ENCODE data around the gene LSM3. TPM values are rescaled to one million over a fixed set of nuclear protein-coding genes. Genes with fewer than 3 reads are reported as not detected.

The LSM3 gene
- total and polyA plus RNA-seq, 2 of the 4 experiments (the other 2 are of a cell fraction), result 3.4 to 11.5 TPM

DNA sequence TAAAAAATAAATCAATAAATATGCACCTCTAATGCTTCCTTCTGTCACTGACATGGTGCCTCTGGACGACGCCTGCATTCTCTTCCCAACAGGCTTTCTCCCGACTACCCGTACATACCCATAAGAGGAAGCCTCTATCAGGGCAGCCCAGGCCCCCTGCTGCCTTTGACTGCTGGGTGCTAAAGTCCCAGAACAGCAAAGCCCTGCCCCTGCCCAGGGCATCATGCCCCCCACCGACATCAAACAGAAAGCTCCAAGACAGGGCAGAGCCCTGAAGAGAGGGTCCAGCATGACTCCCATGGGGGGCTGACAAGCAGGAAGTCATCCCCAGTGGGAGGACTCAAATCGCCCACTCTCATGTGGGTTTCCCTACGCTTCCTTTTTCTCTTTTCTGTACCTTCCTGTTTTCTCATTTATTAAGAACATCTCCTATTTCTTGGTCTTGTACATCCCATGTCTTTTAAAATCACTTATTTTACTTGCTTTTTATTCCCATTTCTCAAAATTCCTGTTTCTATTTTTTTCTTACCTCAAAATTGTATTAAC lies 23.6 kb upstream of the LSM3 start:
- DNase-seq (no peak), ATAC-seq (ENCODE audit: low read depth) (no peak)
- H3K27ac ChIP-seq (ENCODE audit: insufficient read depth, low read length), result no peak overlapping the region
- H3K9me3 ChIP-seq (ENCODE audit: control insufficient read depth, insufficient read depth, low read length), result no peaks in the 10 kb centered on the region
- no peak overlapping the region for H3K4me2 ChIP-seq (ENCODE audit: low read depth, low read length)
- no peak overlapping the region for H3K18ac ChIP-seq (ENCODE audit: low read depth, low read length)
- no TSS peak for BruUV-seq (replicated peaks)
- no peak overlapping the region for H4K8ac ChIP-seq (ENCODE audit: low read depth in 2 of 2, low read length in 2 of 2)
- CTCF ChIA-PET, result no interaction called here
- in situ Hi-C loops (cut with MboI; ENCODE audit: low sequenced_read_pairs) (no loop called here), intact Hi-C loops (cut with micrococcal nuclease) (no loop called here), dilution Hi-C loops (cut with HindIII; ENCODE audit: low sequenced_read_pairs, unreplicated experiment) (no loop called here)
- WGBS, 2 experiments (ENCODE audit: extremely low coverage in 2 of 2, insufficient read length in 1 of 2), result 86% methylated on average over 7 of the region's 7 CpGs; no CpG with 5 or more reads in 1 of the 2 experiments
- H2BK15ac ChIP-seq (ENCODE audit: low read depth, low read length), result no peak overlapping the region
- H3K79me1 ChIP-seq (ENCODE audit: low read depth in 1 of 2, low read length in 2 of 2), result peaks cover 25 to 35% of the 10 kb centered on the region in 2 experiments
- no peaks in the 10 kb centered on the region for H3K27me3 ChIP-seq (ENCODE audit: control insufficient read depth, insufficient read depth, low read length)
- H4K91ac ChIP-seq (ENCODE audit: insufficient read depth, low read depth, low read length), result no peak overlapping the region
- no peak overlapping the region for H3K14ac ChIP-seq (replicated peaks; ENCODE audit: low read depth, low read length)
- H3K23ac ChIP-seq (ENCODE audit: low read depth, low read length), result no peak overlapping the region
- no peak overlapping the region for H3K4ac ChIP-seq (ENCODE audit: low read depth, low read length)
- no peak overlapping the region for H3K9ac ChIP-seq (ENCODE audit: low read depth, low read length)
- H3K4me1 ChIP-seq (ENCODE audit: control insufficient read depth, insufficient read depth, low read length), result no peaks in the 10 kb centered on the region
- TF ChIP-seq POLR2A (IDR thresholded peaks at IDR 0.05; ENCODE audit: low read depth, low read length) (no peak), CHD1 (IDR thresholded peaks at IDR 0.05; ENCODE audit: low read depth, low read length) (no peak), MAFK (IDR thresholded peaks at IDR 0.05; ENCODE audit: low read depth, low read length) (no peak), RAD21 (IDR thresholded peaks at IDR 0.05; ENCODE audit: low read length) (no peak), SMC3 (IDR thresholded peaks at IDR 0.05; ENCODE audit: low read depth, low read length) (no peak), MAZ (IDR thresholded peaks at IDR 0.05; ENCODE audit: borderline replicate concordance, low read depth, low read length) (no peak), MXI1 (IDR thresholded peaks at IDR 0.05; ENCODE audit: borderline replicate concordance, low read depth, low read length) (no peak)
- TF ChIP-seq, protein P1, sequence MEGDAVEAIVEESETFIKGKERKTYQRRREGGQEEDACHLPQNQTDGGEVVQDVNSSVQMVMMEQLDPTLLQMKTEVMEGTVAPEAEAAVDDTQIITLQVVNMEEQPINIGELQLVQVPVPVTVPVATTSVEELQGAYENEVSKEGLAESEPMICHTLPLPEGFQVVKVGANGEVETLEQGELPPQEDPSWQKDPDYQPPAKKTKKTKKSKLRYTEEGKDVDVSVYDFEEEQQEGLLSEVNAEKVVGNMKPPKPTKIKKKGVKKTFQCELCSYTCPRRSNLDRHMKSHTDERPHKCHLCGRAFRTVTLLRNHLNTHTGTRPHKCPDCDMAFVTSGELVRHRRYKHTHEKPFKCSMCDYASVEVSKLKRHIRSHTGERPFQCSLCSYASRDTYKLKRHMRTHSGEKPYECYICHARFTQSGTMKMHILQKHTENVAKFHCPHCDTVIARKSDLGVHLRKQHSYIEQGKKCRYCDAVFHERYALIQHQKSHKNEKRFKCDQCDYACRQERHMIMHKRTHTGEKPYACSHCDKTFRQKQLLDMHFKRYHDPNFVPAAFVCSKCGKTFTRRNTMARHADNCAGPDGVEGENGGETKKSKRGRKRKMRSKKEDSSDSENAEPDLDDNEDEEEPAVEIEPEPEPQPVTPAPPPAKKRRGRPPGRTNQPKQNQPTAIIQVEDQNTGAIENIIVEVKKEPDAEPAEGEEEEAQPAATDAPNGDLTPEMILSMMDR (conservative IDR thresholded peaks at IDR 0.05; ENCODE audit: low read depth, low read length), result no peak
- TF ChIP-seq, protein P2, sequence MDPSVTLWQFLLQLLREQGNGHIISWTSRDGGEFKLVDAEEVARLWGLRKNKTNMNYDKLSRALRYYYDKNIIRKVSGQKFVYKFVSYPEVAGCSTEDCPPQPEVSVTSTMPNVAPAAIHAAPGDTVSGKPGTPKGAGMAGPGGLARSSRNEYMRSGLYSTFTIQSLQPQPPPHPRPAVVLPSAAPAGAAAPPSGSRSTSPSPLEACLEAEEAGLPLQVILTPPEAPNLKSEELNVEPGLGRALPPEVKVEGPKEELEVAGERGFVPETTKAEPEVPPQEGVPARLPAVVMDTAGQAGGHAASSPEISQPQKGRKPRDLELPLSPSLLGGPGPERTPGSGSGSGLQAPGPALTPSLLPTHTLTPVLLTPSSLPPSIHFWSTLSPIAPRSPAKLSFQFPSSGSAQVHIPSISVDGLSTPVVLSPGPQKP (IDR thresholded peaks at IDR 0.05; ENCODE audit: borderline replicate concordance, low read depth, low read length), result no peak
- TF ChIP-seq, protein P3, sequence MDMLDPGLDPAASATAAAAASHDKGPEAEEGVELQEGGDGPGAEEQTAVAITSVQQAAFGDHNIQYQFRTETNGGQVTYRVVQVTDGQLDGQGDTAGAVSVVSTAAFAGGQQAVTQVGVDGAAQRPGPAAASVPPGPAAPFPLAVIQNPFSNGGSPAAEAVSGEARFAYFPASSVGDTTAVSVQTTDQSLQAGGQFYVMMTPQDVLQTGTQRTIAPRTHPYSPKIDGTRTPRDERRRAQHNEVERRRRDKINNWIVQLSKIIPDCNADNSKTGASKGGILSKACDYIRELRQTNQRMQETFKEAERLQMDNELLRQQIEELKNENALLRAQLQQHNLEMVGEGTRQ (IDR thresholded peaks at IDR 0.05; ENCODE audit: low read depth, low read length), result no peak
- no peak overlapping the region for H2BK120ac ChIP-seq (ENCODE audit: low read depth, low read length)
- POLR2A ChIA-PET (ENCODE audit: unreplicated experiment), result no interaction called here
- no peak overlapping the region for H2BK5ac ChIP-seq (ENCODE audit: low read depth, low read length, poor library complexity, severe bottlenecking)
- no peak overlapping the region for H4K5ac ChIP-seq (ENCODE audit: low read depth, low read length)
- H2BK20ac ChIP-seq (ENCODE audit: low read depth, low read length), result no peak overlapping the region
- peaks cover 2% of the 10 kb centered on the region; the same call in 1 of the 2 replicates for H3K9me1 ChIP-seq (ENCODE audit: insufficient read depth, low read length)
- no peaks in the 10 kb centered on the region for H4K20me1 ChIP-seq (ENCODE audit: insufficient read depth, low read length)
- no peak overlapping the region for H3K4me3 ChIP-seq (ENCODE audit: insufficient read depth, low read depth, low read length)
- H2AK5ac ChIP-seq (ENCODE audit: low read depth, low read length), result no peak overlapping the region
- no peak overlapping the region for H3K56ac ChIP-seq (ENCODE audit: extremely low read depth, insufficient read depth, low read length)
- no peak overlapping the region for H2AFZ ChIP-seq (replicated peaks; ENCODE audit: low read length, poor library complexity)
- peaks cover 70% of the 10 kb centered on the region for H3K36me3 ChIP-seq (ENCODE audit: control insufficient read depth, insufficient read depth, low read length)
- no peak overlapping the region for H2AK9ac ChIP-seq (replicated peaks; ENCODE audit: low read depth, low read length, poor library complexity)
